H9 (cell line): ENCODE data around the gene UBE2U. TPM values are rescaled to one million over a fixed set of nuclear protein-coding genes. Genes with fewer than 3 reads are reported as not detected.

ENCODE experiments used
- DNase-seq: peaks from one replicate; pipeline ENCODE4 v3.0.0-alpha.2; 2017
- H2AFZ ChIP-seq: one replicate; pipeline ENCODE4 v1.6.1; 2013; ENCODE audit warnings: mild to moderate bottlenecking, low read length, control low read depth, moderate library complexity
- H2AK5ac ChIP-seq: 2 replicates; pipeline ENCODE4 v1.6.1; 2013; ENCODE audit warnings: low read length, control low read depth, mixed read lengths; ENCODE audit not compliant: insufficient read length
- H2BK120ac ChIP-seq: one replicate; pipeline ENCODE4 v1.6.1; 2013; ENCODE audit warnings: low read depth, mild to moderate bottlenecking, low read length, control low read depth, inconsistent platforms; ENCODE audit not compliant: poor library complexity, severe bottlenecking
- H2BK12ac ChIP-seq: 2 replicates; pipeline ENCODE4 v1.6.1; 2013; ENCODE audit warnings: low read length, control low read depth, mixed read lengths, low read depth; ENCODE audit not compliant: insufficient read length
- H2BK15ac ChIP-seq: 2 replicates; pipeline ENCODE4 v1.6.1; 2013; ENCODE audit warnings: low read depth, low read length, control low read depth
- H2BK20ac ChIP-seq: one replicate; pipeline ENCODE4 v1.6.1; 2013; ENCODE audit warnings: low read depth, mild to moderate bottlenecking, low read length, control low read depth, inconsistent platforms; ENCODE audit not compliant: poor library complexity, severe bottlenecking
- H2BK5ac ChIP-seq: 2 replicates; pipeline ENCODE4 v1.6.1; 2013; ENCODE audit warnings: low read length, control low read depth, mixed read lengths; ENCODE audit not compliant: insufficient read length
- H3K14ac ChIP-seq: 2 replicates; pipeline ENCODE4 v1.6.1; 2013; ENCODE audit warnings: low read length, control low read depth; ENCODE audit not compliant: insufficient read depth
- H3K18ac ChIP-seq: 2 replicates; pipeline ENCODE4 v1.6.1; 2013; ENCODE audit warnings: low read depth, mild to moderate bottlenecking, mixed read lengths, low read length, control low read depth; ENCODE audit not compliant: insufficient read length
- H3K23ac ChIP-seq: 2 replicates; pipeline ENCODE4 v1.6.1; 2013; ENCODE audit warnings: low read length, control low read depth, mixed read lengths, low read depth; ENCODE audit not compliant: insufficient read length
- H3K23me2 ChIP-seq: 2 replicates; pipeline ENCODE4 v1.6.1; 2013; ENCODE audit warnings: low read depth, mild to moderate bottlenecking, mixed read lengths, low read length, control low read depth; ENCODE audit not compliant: insufficient read length, poor library complexity, severe bottlenecking
- H3K27ac ChIP-seq: 2 replicates; pipeline ENCODE4 v1.5.1; 2013; ENCODE audit warnings: low read length, control low read depth, mixed read lengths, low read depth; ENCODE audit not compliant: insufficient read length
- H3K27me3 ChIP-seq: 2 replicates; pipeline ENCODE4 v1.6.1; 2013; ENCODE audit warnings: low read length, control low read depth, inconsistent platforms; ENCODE audit not compliant: insufficient read depth
- H3K4ac ChIP-seq: 2 replicates; pipeline ENCODE4 v1.6.1; 2013; ENCODE audit warnings: low read depth, mild to moderate bottlenecking, control low read depth, inconsistent platforms, low read length, moderate library complexity
- H3K4me1 ChIP-seq: 2 replicates; pipeline ENCODE4 v1.6.1; 2013; ENCODE audit warnings: low read length, control low read depth, inconsistent platforms; ENCODE audit not compliant: insufficient read depth
- H3K4me2 ChIP-seq: 2 replicates; pipeline ENCODE4 v1.6.1; 2013; ENCODE audit warnings: low read length, control low read depth, mixed read lengths; ENCODE audit not compliant: insufficient read length, insufficient read depth
- H3K56ac ChIP-seq: 2 replicates; pipeline ENCODE4 v1.6.1; 2013; ENCODE audit warnings: low read depth, mild to moderate bottlenecking, mixed read lengths, low read length, control low read depth; ENCODE audit not compliant: insufficient read length
- H3K79me1 ChIP-seq: 2 replicates; pipeline ENCODE4 v1.6.1; 2013; ENCODE audit warnings: low read depth, mild to moderate bottlenecking, moderate library complexity, low read length, control low read depth, inconsistent platforms; ENCODE audit not compliant: insufficient read depth, poor library complexity, severe bottlenecking
- H3K79me2 ChIP-seq: 2 replicates; pipeline ENCODE4 v1.6.1; 2013; ENCODE audit warnings: low read length, control low read depth, inconsistent platforms; ENCODE audit not compliant: insufficient read depth
- H3K9ac ChIP-seq: 2 replicates; pipeline ENCODE4 v1.6.1; 2013; ENCODE audit warnings: low read length, control low read depth, mixed read lengths; ENCODE audit not compliant: insufficient read length; ENCODE audit errors: extremely low read depth
- H3K9me3 ChIP-seq: one replicate; pipeline ENCODE4 v1.6.1; 2013; ENCODE audit warnings: low read depth, low read length, inconsistent platforms; ENCODE audit not compliant: control insufficient read depth
- H3T11ph ChIP-seq: one replicate; pipeline ENCODE4 v1.6.1; 2013; ENCODE audit warnings: mild to moderate bottlenecking, low read length, control low read depth, inconsistent platforms
- H4K20me1 ChIP-seq: one replicate; pipeline ENCODE4 v1.6.1; 2013; ENCODE audit not compliant: control insufficient read depth, insufficient read length, insufficient read depth
- H4K5ac ChIP-seq: 2 replicates; pipeline ENCODE4 v1.6.1; 2013; ENCODE audit warnings: low read depth, mild to moderate bottlenecking, mixed read lengths, low read length, control low read depth; ENCODE audit not compliant: insufficient read length
- H4K8ac ChIP-seq: replicated peaks from 2 replicates; pipeline ENCODE4 v1.6.1; 2013; ENCODE audit warnings: low read length, control low read depth, mixed read lengths, low read depth; ENCODE audit not compliant: insufficient read length
- H4K91ac ChIP-seq: 2 replicates; pipeline ENCODE4 v1.6.1; 2013; ENCODE audit warnings: low read depth, mild to moderate bottlenecking, moderate library complexity, mixed read lengths, low read length, control low read depth; ENCODE audit not compliant: insufficient read length
- H3K27ac Mint-ChIP-seq, 3 experiments: 2 replicates in 2 of 3; 3 replicates in 1 of 3; pipeline ENCODE4 v1.8.0; 2020 to 2021; ENCODE audit warnings: mixed read lengths in 3 of 3, mild to moderate bottlenecking in 1 of 3, moderate library complexity in 1 of 3
- H3K27me3 Mint-ChIP-seq: 2 replicates; pipeline ENCODE4 v1.8.0; 2021; ENCODE audit warnings: low read depth, mild to moderate bottlenecking, moderate library complexity, mixed read lengths
- H3K36me3 Mint-ChIP-seq, 3 experiments: 2 replicates in 2 of 3; 3 replicates in 1 of 3; pipeline ENCODE4 v1.8.0; 2020 to 2021; ENCODE audit warnings: low read depth in 3 of 3, mixed read lengths in 3 of 3; ENCODE audit not compliant: insufficient read depth in 1 of 3
- H3K4me1 Mint-ChIP-seq, 2 experiments: 2 replicates each; pipeline ENCODE4 v1.8.0; 2020; ENCODE audit warnings: mixed read lengths in 2 of 2
- H3K4me3 Mint-ChIP-seq, 2 experiments: 2 replicates in 1 of 2; 3 replicates in 1 of 2; pipeline ENCODE4 v1.8.0; 2020 to 2021; ENCODE audit warnings: mild to moderate bottlenecking in 2 of 2, mixed read lengths in 2 of 2, moderate library complexity in 1 of 2
- H3K9me3 Mint-ChIP-seq, 2 experiments: 2 replicates in 1 of 2; 3 replicates in 1 of 2; pipeline ENCODE4 v1.8.0; 2020; ENCODE audit warnings: mild to moderate bottlenecking in 2 of 2, mixed read lengths in 2 of 2, moderate library complexity in 1 of 2
- WGBS: extraction: QIAGEN DNeasy Blood & Tissue Kit; methylation state at CpG from one replicate; pipeline ENCODE4 v1.1.7; 2013; ENCODE audit warnings: missing lambda C conversion rate, low lambda C conversion rate, mixed read lengths; ENCODE audit not compliant: insufficient read length; ENCODE audit errors: extremely low coverage; 5-methylcytosine and 5-hydroxymethylcytosine counted together
- total RNA-seq: library from RNA; stranded (reverse); gene quantifications from 2 replicates; pipeline ENCODE4 v1.2.1, GENCODE V29; 2021
- TF ChIP-seq, protein P1 (sequence below): fragments of 200-600 bp; sonication (generic); conservative IDR thresholded peaks from 3 replicates; pipeline ENCODE4 v1.8.0; 2021; ENCODE audit warnings: antibody characterized with exemption, mild to moderate bottlenecking

Gene UBE2U
- total RNA-seq, 1 experiment from 2014 or later = not detected

DNA sequence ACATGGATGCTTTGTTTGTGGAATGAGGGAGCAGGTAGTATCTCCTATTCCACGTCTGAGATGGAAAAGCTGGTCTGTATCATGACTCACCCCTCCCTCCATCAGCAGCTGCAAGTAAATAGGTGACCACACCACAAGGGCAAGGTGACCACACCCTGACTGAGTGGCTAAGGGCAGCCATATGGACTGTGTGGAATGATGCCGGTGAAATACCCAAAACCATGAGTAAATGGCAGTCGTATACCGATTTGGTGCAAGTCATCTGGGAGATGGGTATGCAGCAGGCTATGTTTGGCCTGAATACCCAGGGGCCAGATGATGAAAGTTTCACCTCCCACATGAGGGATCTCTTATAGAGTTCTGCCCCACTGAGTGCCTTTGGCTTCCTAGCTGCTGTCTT, 15.8 kb upstream of the UBE2U start:
- no peak overlapping the region for H3K27ac ChIP-seq
- H2AK5ac ChIP-seq = no peak overlapping the region
- H4K5ac ChIP-seq = no peak overlapping the region
- no peak overlapping the region for H3K14ac ChIP-seq
- H3K27me3 ChIP-seq = no peaks in the 10 kb centered on the region
- H3K23ac ChIP-seq = no peak overlapping the region
- peaks cover 2 to 6% of the 10 kb centered on the region in 2 experiments; a peak in 3 of 5 replicates for H3K9me3 Mint-ChIP-seq
- H3K23me2 ChIP-seq = no peaks in the 10 kb centered on the region
- peaks cover 2% of the 10 kb centered on the region; the same call in 1 of the 2 replicates for H3K27me3 Mint-ChIP-seq
- TF ChIP-seq, protein P1, sequence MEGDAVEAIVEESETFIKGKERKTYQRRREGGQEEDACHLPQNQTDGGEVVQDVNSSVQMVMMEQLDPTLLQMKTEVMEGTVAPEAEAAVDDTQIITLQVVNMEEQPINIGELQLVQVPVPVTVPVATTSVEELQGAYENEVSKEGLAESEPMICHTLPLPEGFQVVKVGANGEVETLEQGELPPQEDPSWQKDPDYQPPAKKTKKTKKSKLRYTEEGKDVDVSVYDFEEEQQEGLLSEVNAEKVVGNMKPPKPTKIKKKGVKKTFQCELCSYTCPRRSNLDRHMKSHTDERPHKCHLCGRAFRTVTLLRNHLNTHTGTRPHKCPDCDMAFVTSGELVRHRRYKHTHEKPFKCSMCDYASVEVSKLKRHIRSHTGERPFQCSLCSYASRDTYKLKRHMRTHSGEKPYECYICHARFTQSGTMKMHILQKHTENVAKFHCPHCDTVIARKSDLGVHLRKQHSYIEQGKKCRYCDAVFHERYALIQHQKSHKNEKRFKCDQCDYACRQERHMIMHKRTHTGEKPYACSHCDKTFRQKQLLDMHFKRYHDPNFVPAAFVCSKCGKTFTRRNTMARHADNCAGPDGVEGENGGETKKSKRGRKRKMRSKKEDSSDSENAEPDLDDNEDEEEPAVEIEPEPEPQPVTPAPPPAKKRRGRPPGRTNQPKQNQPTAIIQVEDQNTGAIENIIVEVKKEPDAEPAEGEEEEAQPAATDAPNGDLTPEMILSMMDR = no peak
- no peak overlapping the region for H3K18ac ChIP-seq
- no peak overlapping the region for H2BK120ac ChIP-seq
- no peak overlapping the region for H2BK12ac ChIP-seq
- H3K56ac ChIP-seq = no peak overlapping the region
- no peaks in the 10 kb centered on the region for H3K79me2 ChIP-seq
- H2BK20ac ChIP-seq = no peak overlapping the region
- no peak overlapping the region for H3K9ac ChIP-seq
- no peak overlapping the region for H2BK15ac ChIP-seq
- no peak overlapping the region for H3K4me3 Mint-ChIP-seq
- no peak overlapping the region for H3T11ph ChIP-seq
- H4K91ac ChIP-seq = no peak overlapping the region
- H2BK5ac ChIP-seq = no peak overlapping the region
- H4K20me1 ChIP-seq = no peaks in the 10 kb centered on the region
- H3K36me3 Mint-ChIP-seq = peaks cover 0 to 2% (median 1%) of the 10 kb centered on the region in 3 experiments; a peak in 3 of 7 replicates
- no peak overlapping the region for H3K4me2 ChIP-seq
- H3K79me1 ChIP-seq = no peaks in the 10 kb centered on the region
- no peaks in the 10 kb centered on the region for H3K9me3 ChIP-seq
- no peak overlapping the region for H3K4ac ChIP-seq
- H3K27ac Mint-ChIP-seq = no peak overlapping the region
- no peak for DNase-seq
- H4K8ac ChIP-seq = no peak overlapping the region
- no CpG with 5 or more reads among the region's 4 CpGs for WGBS
- no peaks in the 10 kb centered on the region for H3K4me1 ChIP-seq
- no peak overlapping the region for H2AFZ ChIP-seq
- peaks cover 0 to 7% of the 10 kb centered on the region in 2 experiments for H3K4me1 Mint-ChIP-seq
